GM12878 (cell line): ENCODE measurements around the gene FUT3. TPM values are rescaled to one million over a fixed set of nuclear protein-coding genes. Genes with fewer than 3 reads are reported as not detected.
A peak's percentile ranks its signal among the peaks of the same experiment; 100 is the strongest.

Experiments
- ATAC-seq: fragments of 200-7000 bp; cut with Tn5 transposase; 3 replicates; pipeline ENCODE4 v1.9.1; 2020; ENCODE audit warnings: mild to moderate bottlenecking, moderate library complexity
- BruUV-seq: library from RNA; stranded (reverse); fragments of 400-500 nt; replicated peaks from 2 replicates; lab custom pipeline; 2021; lab: Mats Ljungman, UMichigan
- CTCF ChIA-PET: fragments of 300-600 bp; sonication (Branson Sonifier 250); formaldehyde crosslinking; extraction: SDS; loops from one replicate; lab custom pipeline; 2021; ENCODE audit warnings: inconsistent platforms; lab: Yijun Ruan, JAX
- POLR2A ChIA-PET: fragments of 350-600 bp; formaldehyde crosslinking; extraction: SDS; loops from one replicate; lab custom pipeline; 2021; ENCODE audit warnings: inconsistent platforms; lab: Charles Lee
- RAD21 ChIA-PET: fragments of 300-600 bp; sonication (Branson Sonifier 250); formaldehyde crosslinking; loops from one replicate; lab custom pipeline; 2023; ENCODE audit warnings: antibody characterized with exemption; ENCODE audit not compliant: unreplicated experiment; lab: Charles Lee
- SMC1A ChIA-PET: fragments of 300-600 bp; sonication (Branson Sonifier 250); formaldehyde crosslinking; loops from one replicate; lab custom pipeline; 2023; ENCODE audit not compliant: unreplicated experiment, uncharacterized antibody; lab: Charles Lee
- DNase-seq: peaks from one replicate; pipeline ENCODE4 v3.0.0-alpha.2; 2011; ENCODE audit warnings: low read depth, low spot score
- FAIRE-seq: peaks from 3 replicates; lab custom pipeline; 2011; peaks lifted over from hg19 to GRCh38; lab: Jason Lieb, UNC
- H2AFZ ChIP-seq: 2 replicates; pipeline ENCODE4 v1.6.0; 2011; ENCODE audit warnings: low read depth, low read length, control low read depth; ENCODE audit not compliant: control insufficient read depth
- H3K27ac ChIP-seq: 2 replicates; pipeline ENCODE4 v1.5.1; 2011; ENCODE audit warnings: control low read depth; ENCODE audit not compliant: control insufficient read depth, insufficient read depth
- H3K27me3 ChIP-seq, 2 experiments: replicated peaks in 1 of 2; 2 replicates each; pipeline versions ENCODE4 v1.6.0 to v1.6.1; 2011; ENCODE audit warnings: low read length in 1 of 2; ENCODE audit not compliant: control insufficient read depth in 2 of 2, insufficient read depth in 2 of 2
- H3K36me3 ChIP-seq, 2 experiments: 2 replicates each; pipeline ENCODE4 v1.5.1; 2011; ENCODE audit warnings: low read length in 1 of 2; ENCODE audit not compliant: control insufficient read depth in 2 of 2, insufficient read depth in 2 of 2
- H3K4me1 ChIP-seq: 2 replicates; pipeline ENCODE4 v1.6.1; 2011; ENCODE audit warnings: mild to moderate bottlenecking, low read length, moderate library complexity, mixed read lengths; ENCODE audit not compliant: control insufficient read depth, insufficient read depth
- H3K4me2 ChIP-seq: 2 replicates; pipeline ENCODE4 v1.6.0; 2011; ENCODE audit warnings: control low read depth; ENCODE audit not compliant: control insufficient read depth, insufficient read depth
- H3K4me3 ChIP-seq: fragments of 200-600 bp; sonication (generic); 2 replicates; pipeline ENCODE4 v1.5.1; 2016
- H3K79me2 ChIP-seq: 2 replicates; pipeline ENCODE4 v1.6.0; 2011; ENCODE audit warnings: low read length; ENCODE audit not compliant: control insufficient read depth, insufficient read depth
- H3K9ac ChIP-seq: 2 replicates; pipeline ENCODE4 v1.8.0; 2011; ENCODE audit warnings: low read length, control low read depth, mixed read lengths; ENCODE audit not compliant: control insufficient read depth, insufficient read depth
- H3K9me3 ChIP-seq: replicated peaks from 3 replicates; pipeline ENCODE4 v1.5.1; 2011; ENCODE audit warnings: mild to moderate bottlenecking, low read length; ENCODE audit not compliant: control insufficient read depth, insufficient read depth
- H4K20me1 ChIP-seq: 2 replicates; pipeline ENCODE4 v1.6.0; 2011; ENCODE audit not compliant: control insufficient read depth, insufficient read depth
- ATF2 ChIP-seq: IDR thresholded peaks from 2 replicates; pipeline ENCODE4 v1.6.1; 2012; ENCODE audit warnings: low read length, inconsistent platforms
- BHLHE40 ChIP-seq, 2 experiments: fragments of 450-650 bp in 1 of 2; IDR thresholded peaks; 2 replicates each; pipeline ENCODE4 v1.6.1; 2011 to 2017; ENCODE audit warnings: low read depth in 2 of 2, borderline replicate concordance in 1 of 2, improper control_type of control experiment in 1 of 2, low read length in 1 of 2, mild to moderate bottlenecking in 1 of 2
- ETV6 ChIP-seq, 2 experiments: fragments of 450-650 bp in 1 of 2; IDR thresholded peaks in 1 of 2; conservative IDR thresholded peaks in 1 of 2; 2 replicates each; pipeline ENCODE4 v1.6.1; 2014; ENCODE audit warnings: antibody characterized with exemption in 1 of 2, borderline replicate concordance in 1 of 2, low read depth in 1 of 2, mild to moderate bottlenecking in 1 of 2, moderate library complexity in 1 of 2
- FOXM1 ChIP-seq: IDR thresholded peaks from 2 replicates; pipeline ENCODE4 v1.6.1; 2012; ENCODE audit warnings: low read depth, mild to moderate bottlenecking, inconsistent platforms, low read length, moderate library complexity
- HDGF ChIP-seq: fragments of 450-650 bp; IDR thresholded peaks from 2 replicates; pipeline ENCODE4 v1.6.1; 2016; ENCODE audit warnings: antibody characterized with exemption
- POLR2A ChIP-seq: IDR thresholded peaks from 2 replicates; pipeline ENCODE4 v1.6.1; 2011; ENCODE audit warnings: low read depth, mild to moderate bottlenecking, low read length
- SMC3 ChIP-seq: IDR thresholded peaks from 2 replicates; pipeline ENCODE4 v1.6.1; 2011; ENCODE audit warnings: low read length, improper control_type of control experiment, borderline replicate concordance
- WGBS: methylation state at CpG from one replicate; pipeline ENCODE4 v1.1.6; 2016; ENCODE audit warnings: low lambda C conversion rate; ENCODE audit not compliant: insufficient replicate concordance, insufficient coverage; ENCODE audit errors: missing lambda C conversion rate; 5-methylcytosine and 5-hydroxymethylcytosine counted together
- in situ Hi-C: fragments of 300-500 bp; cut with MboI; formaldehyde crosslinking; loops from 9 replicates; pipeline ENCODE4 v1.14.3; 2018; ENCODE audit warnings: mixed read lengths
- intact Hi-C: fragments of 100-400 bp; cut with micrococcal nuclease; formaldehyde crosslinking; loops from one replicate; pipeline ENCODE4 v1.14.2; 2022; ENCODE audit not compliant: unreplicated experiment
- polyA plus RNA-seq, 11 experiments: library from polyadenylated mRNA; depleted of rRNA in 4 of 11; unstranded in 6 of 11; stranded (reverse) in 5 of 11; fragments of >200 nt; fragmentation: Nextera tagmentation in 4 of 11; fragmentation: Illumina TruSeq in 1 of 11; extraction: Ambion mirVana in 4 of 11; extraction: Trizol in 1 of 11; gene quantifications; 1 replicate in 1 of 11; 2 replicates in 10 of 11; pipeline versions ENCODE4 v1.2.1 to v1.2.3, GENCODE V29; 2011 to 2016; ENCODE audit warnings: inconsistent platforms in 2 of 11, missing spikeins in 2 of 11, low read depth in 1 of 11
- total RNA-seq, 4 experiments: library from RNA; depleted of rRNA in 3 of 4; stranded (reverse); fragments of >200 nt in 3 of 4; fragmentation: Illumina TruSeq in 1 of 4; extraction: Trizol in 1 of 4; gene quantifications; 2 replicates each; pipeline versions ENCODE4 v1.2.1 to v1.2.3, GENCODE V29; 2013 to 2021
- TF ChIP-seq, protein P1 (sequence below): fragments of 450-650 bp; IDR thresholded peaks from 2 replicates; pipeline ENCODE4 v1.6.1; 2016; ENCODE audit warnings: mild to moderate bottlenecking
- TF ChIP-seq, protein P2 (sequence below): IDR thresholded peaks from 2 replicates; pipeline ENCODE4 v1.6.1; 2011; ENCODE audit warnings: borderline replicate concordance, low read depth, mild to moderate bottlenecking, moderate library complexity, low read length; ENCODE audit not compliant: insufficient read depth, poor library complexity, severe bottlenecking

Gene FUT3
- total and polyA plus RNA-seq, 10 of the 15 experiments (the other 5 are each of a cell fraction or from before 2014, with no cell fraction given), result 0.04 to 0.31 (median 0.07) TPM; not detected in 7

DNA sequence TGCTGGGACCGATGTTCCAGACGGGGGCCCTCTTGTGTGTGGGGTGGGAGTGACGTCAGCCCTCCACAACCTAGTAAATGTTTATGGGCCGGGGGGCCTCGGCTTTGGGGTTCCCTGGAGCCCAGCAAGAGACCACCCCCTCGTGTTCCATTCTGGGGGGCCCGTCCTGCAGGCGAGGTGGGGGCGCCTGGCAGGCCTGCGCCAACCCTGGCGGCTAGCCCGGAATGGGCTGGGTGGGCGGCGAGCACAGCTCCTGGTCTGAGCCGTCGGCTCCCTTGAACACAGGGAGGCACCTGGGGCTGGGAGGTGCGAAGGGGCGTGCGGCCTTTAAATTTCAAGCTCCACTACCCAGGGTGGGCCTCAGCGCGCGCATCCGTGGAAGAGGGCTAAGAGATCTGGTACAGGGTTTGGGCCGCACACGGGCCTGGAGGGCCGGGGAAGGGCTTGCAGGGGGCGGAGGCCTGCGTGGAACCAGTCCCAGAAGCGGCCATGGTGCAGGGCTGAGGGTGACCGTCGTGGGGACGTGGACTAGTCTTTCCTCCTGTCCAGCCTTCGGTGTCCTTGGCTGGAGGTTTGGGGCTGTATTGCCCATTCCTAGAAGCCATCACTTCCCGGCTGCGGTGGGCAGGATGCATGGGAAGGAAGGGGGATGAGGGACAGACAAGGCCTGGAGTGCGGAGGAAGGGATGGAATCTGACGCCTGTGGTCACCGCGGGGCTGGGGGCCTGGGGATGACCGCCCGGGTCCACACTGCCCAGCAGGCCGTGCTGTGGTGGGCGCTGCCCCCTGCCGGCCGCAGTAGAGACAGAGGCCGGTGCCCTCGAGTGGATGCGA, 40.9 kb upstream of the FUT3 start (continued):
- peak; percentile 27; the same call in 1 of the 2 replicates for TF ChIP-seq SMC3
- TF ChIP-seq, protein P1, sequence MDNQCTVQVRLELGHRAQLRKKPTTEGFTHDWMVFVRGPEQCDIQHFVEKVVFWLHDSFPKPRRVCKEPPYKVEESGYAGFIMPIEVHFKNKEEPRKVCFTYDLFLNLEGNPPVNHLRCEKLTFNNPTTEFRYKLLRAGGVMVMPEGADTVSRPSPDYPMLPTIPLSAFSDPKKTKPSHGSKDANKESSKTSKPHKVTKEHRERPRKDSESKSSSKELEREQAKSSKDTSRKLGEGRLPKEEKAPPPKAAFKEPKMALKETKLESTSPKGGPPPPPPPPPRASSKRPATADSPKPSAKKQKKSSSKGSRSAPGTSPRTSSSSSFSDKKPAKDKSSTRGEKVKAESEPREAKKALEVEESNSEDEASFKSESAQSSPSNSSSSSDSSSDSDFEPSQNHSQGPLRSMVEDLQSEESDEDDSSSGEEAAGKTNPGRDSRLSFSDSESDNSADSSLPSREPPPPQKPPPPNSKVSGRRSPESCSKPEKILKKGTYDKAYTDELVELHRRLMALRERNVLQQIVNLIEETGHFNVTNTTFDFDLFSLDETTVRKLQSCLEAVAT, result no peak
- TF ChIP-seq BHLHE40 (IDR thresholded peaks at IDR 0.05; ENCODE audit: borderline replicate concordance in 1 of 2, low read depth in 2 of 2, low read length in 1 of 2), result no peak
- TF ChIP-seq POLR2A, result peak; percentile 48
- TF ChIP-seq ETV6 (conservative IDR thresholded peaks at IDR 0.05 in 1 of 2, IDR thresholded peaks at IDR 0.05 in 1 of 2; ENCODE audit: borderline replicate concordance in 1 of 2, low read depth in 1 of 2), result no peak
- TF ChIP-seq, protein P2, sequence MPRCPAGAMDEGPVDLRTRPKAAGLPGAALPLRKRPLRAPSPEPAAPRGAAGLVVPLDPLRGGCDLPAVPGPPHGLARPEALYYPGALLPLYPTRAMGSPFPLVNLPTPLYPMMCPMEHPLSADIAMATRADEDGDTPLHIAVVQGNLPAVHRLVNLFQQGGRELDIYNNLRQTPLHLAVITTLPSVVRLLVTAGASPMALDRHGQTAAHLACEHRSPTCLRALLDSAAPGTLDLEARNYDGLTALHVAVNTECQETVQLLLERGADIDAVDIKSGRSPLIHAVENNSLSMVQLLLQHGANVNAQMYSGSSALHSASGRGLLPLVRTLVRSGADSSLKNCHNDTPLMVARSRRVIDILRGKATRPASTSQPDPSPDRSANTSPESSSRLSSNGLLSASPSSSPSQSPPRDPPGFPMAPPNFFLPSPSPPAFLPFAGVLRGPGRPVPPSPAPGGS, result peak; percentile 17
- TF ChIP-seq, all 136 proteins: peak for 6

GRCh38 chr19:5891572-5891937, 40.3 kb upstream of the FUT3 start:
- no peak for DNase-seq
- WGBS, result 41% methylated on average over 4 of the region's 4 CpGs
- H3K27me3 ChIP-seq, result no peaks in the 10 kb centered on the region
- ChIA-PET RAD21 (interaction anchor here (0.6 kb wide), 1 partner anchor 13 kb away, joined by 3 read pairs; the partner anchor contains the start of gene VMAC), POLR2A (no interaction called here), SMC1A (no interaction called here), CTCF (interaction anchor here (1.3 to 1.7 kb wide), 3 partner anchors 76 to 118 kb away, joined by 4 to 6 read pairs (median 5); partner anchors contain the start of gene NRTN)
- H3K9me3 ChIP-seq, result no peaks in the 10 kb centered on the region
- no peaks in the 10 kb centered on the region for H3K4me1 ChIP-seq
- no peak for ATAC-seq
- no peaks in the 10 kb centered on the region for H3K79me2 ChIP-seq
- H3K9ac ChIP-seq, result no peak overlapping the region
- no peak overlapping the region for H2AFZ ChIP-seq
- H3K4me2 ChIP-seq, result no peak overlapping the region
- H3K4me3 ChIP-seq, result no peak overlapping the region
- intact Hi-C loops, result no loop called here
- no TSS peak for BruUV-seq
- no peak for FAIRE-seq
- H3K36me3 ChIP-seq, result peaks cover under 1 to 10% of the 10 kb centered on the region in 2 experiments; a peak in 3 of 4 replicates
- in situ Hi-C loops, result no loop called here
- no peak for TF ChIP-seq HDGF
- 0 out of 2 replicates have a peak, but pooled peaks have one; percentile 25 for TF ChIP-seq FOXM1
- 0 out of 2 replicates have a peak, but pooled peaks have one; percentile 48 for TF ChIP-seq ATF2
- H3K27ac ChIP-seq, result no peak overlapping the region
- H4K20me1 ChIP-seq, result peaks cover 3% of the 10 kb centered on the region; the same call in 1 of the 2 replicates
